K562 (cell line): ENCODE data around the gene KIF12. TPM values are rescaled to one million over a fixed set of nuclear protein-coding genes. Genes with fewer than 3 reads are reported as not detected.

Source experiments
- ATAC-seq: fragments of 200-7000 bp; cut with Tn5 transposase; 3 replicates; pipeline ENCODE4 v1.9.1; 2020; ENCODE audit warnings: moderate library complexity
- BruUV-seq: library from RNA; stranded (reverse); fragments of 400-500 nt; replicated peaks from 2 replicates; lab custom pipeline; 2021; lab: Mats Ljungman, UMichigan
- CTCF ChIA-PET: fragments of 300-600 bp; formaldehyde crosslinking; extraction: SDS; loops from one replicate; lab custom pipeline; 2021; ENCODE audit warnings: low intra/inter-chr PET ratio; lab: Yijun Ruan, JAX
- POLR2A ChIA-PET: fragments of 300-600, 350-650 bp; sonication (Branson Sonifier 250); formaldehyde crosslinking; extraction: SDS; loops from one replicate; lab custom pipeline; 2021; ENCODE audit warnings: antibody characterized with exemption, inconsistent platforms; lab: Yijun Ruan, JAX
- DNase-seq, 4 experiments: peaks; one replicate each; pipeline versions ENCODE4 v3.0.0 to v3.0.0-alpha.2; 2011 to 2018; ENCODE audit warnings: low spot score in 3 of 4, mixed read lengths in 3 of 4; ENCODE audit errors: extremely low read depth in 1 of 4
- FAIRE-seq: peaks from 2 replicates; lab custom pipeline; 2011; peaks lifted over from hg19 to GRCh38; lab: Jason Lieb, UNC
- H2AFZ ChIP-seq: 2 replicates; pipeline ENCODE4 v1.6.0; 2011; ENCODE audit warnings: low read depth, low read length, control low read depth, inconsistent platforms
- H3K27ac ChIP-seq: fragments of 200-600 bp; 3 replicates; pipeline ENCODE4 v1.8.0; 2011; ENCODE audit warnings: low read depth, mild to moderate bottlenecking, control low read depth, inconsistent platforms, low read length, moderate library complexity, mixed read lengths; ENCODE audit errors: extremely low read depth
- H3K27me3 ChIP-seq, 2 experiments: fragments of 300-600 bp in 1 of 2; 2 replicates in 1 of 2; 3 replicates in 1 of 2; pipeline versions ENCODE4 v1.6.0 to v1.8.0; 2011; ENCODE audit warnings: inconsistent platforms in 2 of 2, low read length in 2 of 2, mild to moderate bottlenecking in 1 of 2, mixed read lengths in 1 of 2, moderate library complexity in 1 of 2; ENCODE audit not compliant: control insufficient read depth in 2 of 2, insufficient read depth in 2 of 2
- H3K36me3 ChIP-seq: fragments of 300-600 bp; 3 replicates; pipeline ENCODE4 v1.8.0; 2011; ENCODE audit warnings: mild to moderate bottlenecking, low read length, inconsistent platforms; ENCODE audit not compliant: control insufficient read depth, insufficient read depth
- H3K4me1 ChIP-seq, 2 experiments: fragments of 200-600 bp in 1 of 2; replicated peaks in 1 of 2; 2 replicates in 1 of 2; 3 replicates in 1 of 2; pipeline versions ENCODE4 v1.5.1 to v1.8.0; 2011; ENCODE audit warnings: inconsistent platforms in 2 of 2, low read length in 2 of 2, mild to moderate bottlenecking in 1 of 2, mixed read lengths in 1 of 2, moderate library complexity in 1 of 2; ENCODE audit not compliant: control insufficient read depth in 2 of 2, insufficient read depth in 2 of 2
- H3K4me2 ChIP-seq: 2 replicates; pipeline ENCODE4 v1.6.1; 2011; ENCODE audit warnings: low read length, control low read depth, inconsistent platforms, mixed read lengths; ENCODE audit not compliant: insufficient read depth
- H3K4me3 ChIP-seq: fragments of 200-600 bp; sonication (generic), shearing (Covaris generic); 2 replicates; pipeline ENCODE4 v1.5.1; 2016; ENCODE audit warnings: control low read depth, inconsistent platforms
- H3K79me2 ChIP-seq: fragments of 200-600 bp; 3 replicates; pipeline ENCODE4 v1.8.0; 2011; ENCODE audit warnings: low read length, inconsistent platforms; ENCODE audit not compliant: control insufficient read depth, insufficient read depth
- H3K9ac ChIP-seq, 2 experiments: 2 replicates each; pipeline versions ENCODE4 v1.6.0 to v1.6.1; 2011; ENCODE audit warnings: low read depth in 2 of 2, low read length in 2 of 2, control low read depth in 1 of 2, inconsistent platforms in 1 of 2, mild to moderate bottlenecking in 1 of 2, mixed read lengths in 1 of 2; ENCODE audit not compliant: insufficient read depth in 1 of 2
- H3K9me1 ChIP-seq: one replicate; pipeline ENCODE4 v1.6.0; 2011; ENCODE audit warnings: inconsistent platforms, mild to moderate bottlenecking, low read length, moderate library complexity; ENCODE audit not compliant: control insufficient read depth, insufficient read depth
- H3K9me3 ChIP-seq: replicated peaks from 2 replicates; pipeline ENCODE4 v1.5.1; 2011; ENCODE audit warnings: low read depth, low read length, inconsistent platforms; ENCODE audit not compliant: control insufficient read depth, insufficient read depth
- H4K20me1 ChIP-seq: replicated peaks from 2 replicates; pipeline ENCODE4 v1.6.1; 2011; ENCODE audit warnings: low read length, inconsistent platforms, mixed read lengths; ENCODE audit not compliant: control insufficient read depth, insufficient read depth
- BRCA1 ChIP-seq, 2 experiments: fragments of 450-650 bp in 1 of 2; sonication (generic) in 1 of 2; formaldehyde crosslinking in 1 of 2; IDR thresholded peaks; 2 replicates each; pipeline versions ENCODE4 v1.5.0 to v1.6.1; 2017 to 2020; ENCODE audit warnings: mild to moderate bottlenecking in 1 of 2, missing genetic modification reagents in 1 of 2
- EP300 ChIP-seq: IDR thresholded peaks from 2 replicates; pipeline ENCODE4 v1.6.1; 2012; ENCODE audit warnings: low read length, improper control_type of control experiment
- GABPB1 ChIP-seq: sonication (generic); formaldehyde crosslinking; IDR thresholded peaks from 2 replicates; pipeline ENCODE4 v1.8.0; 2022; ENCODE audit warnings: mild to moderate bottlenecking, missing genetic modification reagents
- TRIM25 ChIP-seq: fragments of 450-650 bp; IDR thresholded peaks from 2 replicates; pipeline ENCODE4 v1.7.0; 2016; ENCODE audit warnings: borderline replicate concordance
- WGBS: fragments of 100-300 bp; shearing (Covaris generic); methylation state at CpG from one replicate; pipeline ENCODE4 v1.1.6; 2016; ENCODE audit warnings: low coverage, mixed read lengths; ENCODE audit not compliant: insufficient coverage; ENCODE audit errors: missing lambda C conversion rate; 5-methylcytosine and 5-hydroxymethylcytosine counted together
- in situ Hi-C: fragments of 300-500 bp; cut with MboI; formaldehyde crosslinking; loops from 4 replicates; pipeline ENCODE4 v1.15.0; 2018; ENCODE audit warnings: inconsistent platforms, mixed read lengths
- intact Hi-C: fragments of 100-400 bp; cut with micrococcal nuclease; formaldehyde crosslinking; loops from 2 replicates; pipeline ENCODE4 v1.14.2; 2022
- polyA plus RNA-seq, 8 experiments: library from polyadenylated mRNA; depleted of rRNA in 4 of 8; stranded (reverse) in 5 of 8; unstranded in 3 of 8; fragments of >200 nt; fragmentation: Nextera tagmentation in 2 of 8; fragmentation: Illumina TruSeq in 1 of 8; extraction: Ambion mirVana in 2 of 8; extraction: Trizol in 1 of 8; gene quantifications; 2 replicates each; pipeline versions ENCODE4 v1.2.1 to v1.2.3, GENCODE V29; 2011 to 2014; ENCODE audit warnings: inconsistent platforms in 1 of 8, missing spikeins in 1 of 8
- total RNA-seq, 7 experiments: library from RNA; depleted of rRNA in 6 of 7; stranded (reverse); fragments of >200 nt in 6 of 7; fragmentation: Illumina TruSeq in 2 of 7; extraction: Trizol in 2 of 7; gene quantifications; 2 replicates each; pipeline versions ENCODE4 v1.2.1 to v1.2.3, GENCODE V29; 2011 to 2021; ENCODE audit warnings: low replicate concordance in 1 of 7

KIF12 gene
- total and polyA plus RNA-seq, 9 of the 15 experiments (the other 6 are each of a cell fraction or from before 2014, with no cell fraction given): not detected

- Histone ChIP-seq H3K9me1 (no peaks in the 10 kb centered on the region), H3K27me3 (peaks cover 3 to 7% of the 10 kb centered on the region in 2 experiments; a peak in 3 of 5 replicates)
- TF ChIP-seq EP300: no peak
- no peak for TF ChIP-seq TRIM25
- no peak for TF ChIP-seq GABPB1
- no peak for TF ChIP-seq BRCA1 (IDR thresholded peaks at IDR 0.05)
- TF ChIP-seq BRCA1 (CRISPR knock-in tag; IDR thresholded peaks at IDR 0.05): no peak
- TF ChIP-seq, all 486 proteins: peak for 0
- Histone ChIP-seq H4K20me1 (no peaks in the 10 kb centered on the region), H3K9me3 (no peaks in the 10 kb centered on the region), H3K4me3 (no peak overlapping the region), H2AFZ (no peak overlapping the region), H3K9ac (no peak overlapping the region), H3K4me2 (no peak overlapping the region), H3K79me2 (no peaks in the 10 kb centered on the region), H3K4me1 (no peaks in the 10 kb centered on the region; a peak in 1 of 5 replicates), H3K36me3 (no peaks in the 10 kb centered on the region), H3K27ac (no peak overlapping the region)
- no TSS peak for BruUV-seq
- DNase-seq: no peak
- ChIA-PET CTCF (no interaction called here), POLR2A (no interaction called here)
- intact Hi-C loops (no loop called here), in situ Hi-C loops (no loop called here)
- no peak for FAIRE-seq
- WGBS: 0% methylated on average over 17 of the region's 17 CpGs
- no peak for ATAC-seq
Measured at GRCh38 chr9:114070188-114071103, 28.6 kb downstream of the KIF12 start.
